Stimulated activated effector memory CD8-positive, alpha-beta T cell treated with anti-CD3 and anti-CD28 coated beads, Interleukin-12 subunit alpha, Interleukin-12 subunit beta, amount 100 ng/mL, for 72 hours (primary cell): ENCODE results near the gene ERVW-1.

Source experiments
- ATAC-seq: fragments of 150-1000 bp; cut with Tn5 transposase; 2 replicates; pipeline ENCODE4 v1.10.0; 2021
- DNase-seq, 2 donors: peaks; one replicate each; pipeline ENCODE4 v3.0.0; 2021 to 2022; ENCODE audit warnings: low spot score in 2 of 2
- H3K27ac Mint-ChIP-seq: one replicate; pipeline ENCODE4 v1.8.0; 2022; ENCODE audit warnings: mild to moderate bottlenecking, mixed read lengths
- H3K36me3 Mint-ChIP-seq: one replicate; pipeline ENCODE4 v1.8.0; 2022; ENCODE audit warnings: mild to moderate bottlenecking, mixed read lengths
- H3K4me1 Mint-ChIP-seq: one replicate; pipeline ENCODE4 v1.8.0; 2022; ENCODE audit warnings: mixed read lengths
- H3K4me3 Mint-ChIP-seq: one replicate; pipeline ENCODE4 v1.8.0; 2022; ENCODE audit warnings: mild to moderate bottlenecking, mixed read lengths
- H3K9me3 Mint-ChIP-seq: one replicate; pipeline ENCODE4 v1.8.0; 2022; ENCODE audit warnings: mixed read lengths

The ERVW-1 gene

DNA sequence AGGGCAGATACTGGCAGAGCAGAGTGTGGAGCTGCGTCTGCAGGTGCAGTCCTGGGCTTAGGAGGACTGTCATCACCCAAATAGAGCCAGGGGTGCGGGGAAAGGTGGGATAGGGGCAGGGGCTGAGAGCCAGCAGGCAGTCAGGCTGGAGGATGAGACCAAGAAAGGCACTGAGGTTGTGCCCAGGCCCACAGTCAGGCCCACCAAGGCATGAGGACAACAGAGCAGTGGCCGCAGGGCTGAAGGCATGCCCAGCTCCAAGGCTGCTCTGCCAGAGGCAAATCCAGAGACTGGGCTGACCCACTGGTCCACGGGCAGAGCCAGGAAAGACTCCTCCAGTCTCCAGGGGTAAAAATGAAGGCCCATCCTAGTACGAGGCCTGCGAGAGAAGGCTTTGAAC lies 54.8 kb downstream of the ERVW-1 start:
- peaks cover 15% of the 10 kb centered on the region for H3K4me1 Mint-ChIP-seq
- H3K27ac Mint-ChIP-seq: no peak overlapping the region
- no peaks in the 10 kb centered on the region for H3K36me3 Mint-ChIP-seq
- no peak for ATAC-seq
- DNase-seq: no peak
- no peak overlapping the region for H3K4me3 Mint-ChIP-seq
- H3K9me3 Mint-ChIP-seq: no peaks in the 10 kb centered on the region

DNA sequence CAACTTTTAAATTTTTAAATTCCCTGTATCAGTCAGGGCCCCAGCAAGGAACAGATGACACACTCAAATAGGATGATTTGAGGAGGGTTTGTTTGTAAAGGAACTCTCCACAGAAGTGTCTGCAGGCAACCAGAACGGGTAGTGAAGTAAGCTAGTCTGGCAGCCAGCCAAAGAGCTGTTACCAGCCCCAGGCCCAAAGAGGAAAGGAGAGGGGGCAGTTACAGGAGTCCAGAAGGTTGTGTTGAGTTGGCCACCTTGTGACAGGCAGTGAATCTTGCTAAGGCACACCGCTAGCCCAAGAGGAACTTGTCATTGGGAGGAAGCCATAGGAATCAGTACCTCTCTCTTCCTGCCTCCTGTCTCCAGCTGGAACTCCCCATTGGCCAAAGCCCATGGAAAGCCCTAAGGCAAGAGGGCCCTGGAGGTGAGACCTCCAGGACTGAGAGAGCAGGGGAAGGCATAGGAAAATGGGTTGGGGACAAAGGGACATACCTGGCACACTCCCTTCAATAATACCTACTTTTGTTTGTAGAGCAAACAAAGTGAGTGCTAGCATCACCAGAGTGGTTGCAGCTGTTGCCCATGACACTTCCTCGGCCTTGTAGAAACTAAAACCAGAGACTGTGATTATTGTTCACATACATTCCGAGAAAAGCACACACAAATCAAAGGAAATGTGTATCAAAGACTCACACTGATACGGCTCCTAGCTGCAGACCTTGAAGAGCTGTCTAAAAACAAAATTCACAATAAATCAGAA lies 55.9 kb downstream of the ERVW-1 start:
- Mint-ChIP-seq H3K9me3 (no peaks in the 10 kb centered on the region), H3K4me3 (no peak overlapping the region), H3K4me1 (peaks cover 15% of the 10 kb centered on the region), H3K36me3 (no peaks in the 10 kb centered on the region), H3K27ac (no peak overlapping the region)
- ATAC-seq: no peak
- DNase-seq: no peak
